Activated T-helper 2 cell treated with anti-CD3 and anti-CD28 coated beads, Interferon-gamma antibody, Interleukin-2, Interleukin-4, amounts not matched to agents 10 μg/mL and 5 μg/mL and 100 μg/mL, durations not matched to agents 14 hours and 24 hours and 36 hours (primary cell): ENCODE measurements around the gene C4orf50. TPM values are rescaled to one million over a fixed set of nuclear protein-coding genes. Genes with fewer than 3 reads are reported as not detected.

Experiments used
- total RNA-seq: library from RNA; stranded (reverse); gene quantifications from 2 replicates; pipeline ENCODE4 v1.2.3, GENCODE V29; 2022

Gene C4orf50
- total RNA-seq, 1 donor from 2014 or later, result 0.18 TPM

Other genes starting within 250 kb of the C4orf50 start
- 0.07 TPM in 1 of 2 replicates, not detected in the other for gene CRMP1, start 125.3 kb downstream of the C4orf50 start, total RNA-seq
- gene JAKMIP1, start 182.1 kb upstream of the C4orf50 start, total RNA-seq, result 11.3 and 12.3 TPM in 2 replicates